Lung (tissue), 12 donors: ENCODE data around the gene ZNRF2. TPM values are rescaled to one million over a fixed set of nuclear protein-coding genes. Genes with fewer than 3 reads are reported as not detected.

Experiments
- ATAC-seq: fragments of 200-7000 bp; cut with Tn5 transposase; one replicate; pipeline ENCODE4 v1.9.1; 2020; ENCODE audit warnings: moderate number of reproducible peaks; ENCODE audit not compliant: insufficient read depth, low FRiP score
- DNase-seq, 3 donors: peaks; one replicate each; pipeline ENCODE4 v3.0.0-alpha.2; 2013 to 2017
- H3K27ac ChIP-seq, 2 donors: one replicate each; pipeline ENCODE4 v1.5.1; 2013; ENCODE audit warnings: mild to moderate bottlenecking in 2 of 2, moderate library complexity in 2 of 2, control low read depth in 1 of 2, inconsistent platforms in 1 of 2, low read depth in 1 of 2, low read length in 1 of 2
- H3K27me3 ChIP-seq, 3 donors: one replicate each; pipeline ENCODE4 v1.5.1; 2013; ENCODE audit warnings: low read length in 2 of 3; ENCODE audit not compliant: control insufficient read depth in 3 of 3, insufficient read depth in 3 of 3
- H3K36me3 ChIP-seq, 4 donors: one replicate each; pipeline ENCODE4 v1.5.1; 2013; ENCODE audit warnings: low read length in 4 of 4, mild to moderate bottlenecking in 1 of 4, moderate library complexity in 1 of 4; ENCODE audit not compliant: control insufficient read depth in 4 of 4, insufficient read depth in 4 of 4
- H3K4me1 ChIP-seq, 5 donors: one replicate each; pipeline ENCODE4 v1.5.1; 2013; ENCODE audit warnings: low read length in 5 of 5, mild to moderate bottlenecking in 2 of 5, moderate library complexity in 1 of 5; ENCODE audit not compliant: control insufficient read depth in 5 of 5, insufficient read depth in 5 of 5
- H3K4me3 ChIP-seq: one replicate; pipeline ENCODE4 v1.5.1; 2013; ENCODE audit warnings: mild to moderate bottlenecking, control low read depth, moderate library complexity
- H3K9ac ChIP-seq, 2 donors: one replicate each; pipeline ENCODE4 v1.5.1; 2013; ENCODE audit warnings: low read length in 2 of 2, control low read depth in 1 of 2; ENCODE audit not compliant: insufficient read depth in 1 of 2
- H3K9me3 ChIP-seq, 4 donors: one replicate each; pipeline ENCODE4 v1.5.1; 2013; ENCODE audit warnings: low read length in 3 of 4, mild to moderate bottlenecking in 1 of 4, moderate library complexity in 1 of 4; ENCODE audit not compliant: control insufficient read depth in 4 of 4, insufficient read depth in 3 of 4
- CTCF ChIP-seq: IDR thresholded peaks from 2 replicates; pipeline ENCODE4 v1.5.1; 2012; ENCODE audit warnings: mild to moderate bottlenecking; ENCODE audit errors: control extremely low read depth, extremely low read depth
- WGBS, 2 donors: extraction: QIAGEN DNeasy Blood & Tissue Kit; methylation state at CpG; one replicate each; pipeline ENCODE4 v1.1.7; 2013; 5-methylcytosine and 5-hydroxymethylcytosine counted together
- polyA plus RNA-seq, 2 donors: library from polyadenylated mRNA; stranded (reverse); fragments of 200-250 nt; gene quantifications; one replicate each; pipeline ENCODE4 v1.2.1, GENCODE V29; 2013
- total RNA-seq, 2 donors: library from RNA; depleted of rRNA in 1 of 2; stranded (reverse); fragments of >200 nt in 1 of 2; gene quantifications; one replicate each; pipeline ENCODE4 v1.2.1, GENCODE V29; 2014 to 2021
- donor health status: control.
- donor health status: control.
- donor health status: Bipolar disorder and iron deficiency.
- donor health status: healthy.
- donor health status: DM: yes; HTN: yes; CAD: no.

ZNRF2 gene
- total and polyA plus RNA-seq, 4 donors, result 5.9 to 27.6 (median 15.4) TPM

- H3K36me3 ChIP-seq, result no peaks in the 10 kb centered on the region
- ATAC-seq (no peak), DNase-seq (no peak)
- no peak overlapping the region for H3K9ac ChIP-seq
- peaks cover 0 to 2% (median 0%) of the 10 kb centered on the region in 5 donors for H3K4me1 ChIP-seq
- no peak for TF ChIP-seq CTCF
- H3K9me3 ChIP-seq, result no peaks in the 10 kb centered on the region
- no peak overlapping the region for H3K4me3 ChIP-seq
- no peaks in the 10 kb centered on the region for H3K27me3 ChIP-seq
- no peak overlapping the region for H3K27ac ChIP-seq
These were observed 65.4 kb downstream of the ZNRF2 start for GRCh38 chr7:30349816-30350215.

GRCh38 chr7:30351286-30351685 is 66.9 kb downstream of the ZNRF2 start:
- Histone ChIP-seq H3K36me3 (no peaks in the 10 kb centered on the region), H3K27ac (no peak overlapping the region), H3K4me1 (peaks cover 0 to 2% (median 0%) of the 10 kb centered on the region in 5 donors), H3K9me3 (no peaks in the 10 kb centered on the region), H3K9ac (no peak overlapping the region), H3K27me3 (no peaks in the 10 kb centered on the region), H3K4me3 (no peak overlapping the region)
- DNase-seq (peak in 1 of 3 donors; percentile 13), ATAC-seq (no peak)
- 24 to 45% methylated on average over 4 of the region's 4 CpGs for WGBS, 2 donors
- TF ChIP-seq CTCF, result no peak

- WGBS, 2 donors, result 36 to 56% methylated on average over 2 of the region's 2 CpGs
- peaks cover 0 to 2% (median 0%) of the 10 kb centered on the region in 5 donors for H3K4me1 ChIP-seq
- H3K27me3 ChIP-seq, result no peaks in the 10 kb centered on the region
- H3K36me3 ChIP-seq, result no peaks in the 10 kb centered on the region
- TF ChIP-seq CTCF, result no peak
- ATAC-seq (no peak), DNase-seq (no peak)
- no peak overlapping the region for H3K27ac ChIP-seq
- no peaks in the 10 kb centered on the region for H3K9me3 ChIP-seq
- H3K9ac ChIP-seq, result no peak overlapping the region
- no peak overlapping the region for H3K4me3 ChIP-seq
These were observed 67.3 kb downstream of the ZNRF2 start for GRCh38 chr7:30351724-30352123.

GRCh38 chr7:30352169-30352568 is 67.8 kb downstream of the ZNRF2 start:
- H3K27me3 ChIP-seq, result no peaks in the 10 kb centered on the region
- TF ChIP-seq CTCF, result no peak
- no peaks in the 10 kb centered on the region for H3K36me3 ChIP-seq
- H3K4me3 ChIP-seq, result no peak overlapping the region
- no peak overlapping the region for H3K9ac ChIP-seq
- no peak overlapping the region for H3K27ac ChIP-seq
- H3K9me3 ChIP-seq, result no peaks in the 10 kb centered on the region
- H3K4me1 ChIP-seq, result peaks cover 0 to 2% (median 0%) of the 10 kb centered on the region in 5 donors
- ATAC-seq (no peak), DNase-seq (no peak)
- 89% methylated on average over 5 of the region's 5 CpGs for WGBS, 2 donors
